ENCODE measurements around the gene SPATS2.

SPATS2 gene

DNA sequence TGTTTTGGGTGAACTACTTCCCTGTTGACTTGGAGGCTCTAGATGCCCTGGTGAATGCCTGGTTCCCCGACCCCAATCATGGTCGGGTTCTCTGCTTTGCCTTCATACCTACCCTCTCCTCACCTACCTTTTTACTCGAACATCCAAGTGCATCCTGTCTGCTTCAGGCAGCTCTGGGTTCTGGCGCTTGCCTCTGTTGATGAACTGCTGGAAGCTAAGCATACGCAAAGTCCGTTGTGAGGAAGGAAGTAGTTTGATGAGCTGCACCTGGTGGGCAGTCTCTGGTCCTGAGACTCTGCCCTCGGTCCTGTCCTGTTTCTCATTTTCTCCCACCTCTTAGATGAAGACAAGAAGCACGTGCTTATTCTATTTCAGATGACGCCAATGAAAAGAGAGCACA is 185.2 kb downstream of the SPATS2 start:
- Histone ChIP-seq H3K9me3 (ENCODE audit: insufficient read depth, low read length) (no peaks in the 10 kb centered on the region), H3K4me1 (ENCODE audit: insufficient read depth, insufficient read length) (peaks cover 4% of the 10 kb centered on the region), H3K27me3 (ENCODE audit: insufficient read depth, insufficient read length) (no peaks in the 10 kb centered on the region), H3K4me3 (ENCODE audit: insufficient read length, low read depth) (no peak overlapping the region), H3K9ac (ENCODE audit: insufficient read length, low read depth) (no peak overlapping the region), H3K36me3 (ENCODE audit: insufficient read depth, insufficient read length, low read length) (peaks cover 21% of the 10 kb centered on the region)
- TF ChIP-seq SUZ12 (IDR thresholded peaks at IDR 0.05; ENCODE audit: extremely low read depth, insufficient read depth, insufficient read length) = no peak
- no peak for TF ChIP-seq ZNF274 (IDR thresholded peaks at IDR 0.05; ENCODE audit: low read depth, low read length)
- no peak for TF ChIP-seq YY1 (IDR thresholded peaks at IDR 0.05; ENCODE audit: insufficient read depth, insufficient read length)
- DNase-seq (ENCODE audit: low read depth, low spot score) = no peak

DNA sequence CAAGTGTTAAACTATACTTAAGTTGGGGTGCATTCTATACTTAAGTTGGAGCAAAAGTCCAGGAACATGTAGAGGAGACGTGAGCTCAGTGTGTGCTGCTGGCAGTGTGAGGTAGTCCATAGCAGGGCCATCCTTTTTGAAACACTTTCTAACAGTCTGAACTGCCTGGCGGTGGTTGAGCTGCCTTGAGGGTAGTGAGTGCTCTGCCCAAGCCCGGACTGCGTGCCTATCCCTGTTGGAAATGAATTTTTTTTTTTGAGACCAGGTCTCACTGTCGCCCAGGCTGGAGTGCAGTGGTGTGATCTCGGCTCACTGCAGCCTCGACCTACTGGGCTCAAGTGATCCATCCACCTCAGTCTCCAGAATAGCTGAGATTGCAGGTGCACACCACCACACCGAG is 185.6 kb downstream of the SPATS2 start:
- peaks cover 4% of the 10 kb centered on the region for H3K4me1 ChIP-seq (ENCODE audit: insufficient read depth, insufficient read length)
- TF ChIP-seq YY1 (IDR thresholded peaks at IDR 0.05; ENCODE audit: insufficient read depth, insufficient read length) (no peak), SUZ12 (IDR thresholded peaks at IDR 0.05; ENCODE audit: extremely low read depth, insufficient read depth, insufficient read length) (no peak), ZNF274 (IDR thresholded peaks at IDR 0.05; ENCODE audit: low read depth, low read length) (no peak)
- H3K9ac ChIP-seq (ENCODE audit: insufficient read length, low read depth) = no peak overlapping the region
- peaks cover 26% of the 10 kb centered on the region for H3K36me3 ChIP-seq (ENCODE audit: insufficient read depth, insufficient read length, low read length)
- no peaks in the 10 kb centered on the region for H3K27me3 ChIP-seq (ENCODE audit: insufficient read depth, insufficient read length)
- H3K4me3 ChIP-seq (ENCODE audit: insufficient read length, low read depth) = no peak overlapping the region
- no peak for DNase-seq (ENCODE audit: low read depth, low spot score)
- H3K9me3 ChIP-seq (ENCODE audit: insufficient read depth, low read length) = no peaks in the 10 kb centered on the region

DNA sequence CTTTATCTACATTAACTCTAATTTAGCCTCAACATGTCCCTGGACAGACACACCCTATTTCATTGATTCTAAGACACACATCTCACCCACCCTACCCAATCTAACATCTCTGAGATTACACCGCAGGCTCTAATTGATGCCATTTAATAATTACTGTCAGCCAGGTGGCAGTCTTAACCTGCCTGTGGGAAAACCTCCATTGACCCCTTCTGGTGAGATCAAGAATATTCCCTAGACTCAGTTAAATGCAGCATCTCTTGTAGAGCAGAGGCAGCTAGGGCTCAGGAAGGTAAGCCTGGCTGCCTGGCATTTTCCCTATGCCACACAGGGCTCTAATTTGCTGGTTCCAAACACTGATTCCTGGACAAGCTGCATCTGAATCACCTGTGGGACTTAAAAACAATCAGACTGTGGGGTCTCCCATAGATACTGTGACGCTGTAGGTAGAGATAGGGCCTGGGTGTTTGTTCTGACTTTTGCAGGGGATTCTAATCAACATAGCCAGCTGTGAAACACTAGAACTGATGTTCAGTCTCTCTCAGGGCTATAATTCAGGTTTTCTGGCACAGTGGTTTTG is 186.3 kb downstream of the SPATS2 start:
- H3K9ac ChIP-seq (ENCODE audit: insufficient read length, low read depth) = no peak overlapping the region
- H3K27me3 ChIP-seq (ENCODE audit: insufficient read depth, insufficient read length) = no peaks in the 10 kb centered on the region
- H3K4me3 ChIP-seq (ENCODE audit: insufficient read length, low read depth) = no peak overlapping the region
- TF ChIP-seq SUZ12 (IDR thresholded peaks at IDR 0.05; ENCODE audit: extremely low read depth, insufficient read depth, insufficient read length) = no peak
- TF ChIP-seq ZNF274 (IDR thresholded peaks at IDR 0.05; ENCODE audit: low read depth, low read length) = no peak
- TF ChIP-seq YY1 (IDR thresholded peaks at IDR 0.05; ENCODE audit: insufficient read depth, insufficient read length) = no peak
- peak; percentile 54 for DNase-seq (ENCODE audit: low read depth, low spot score)
- no peaks in the 10 kb centered on the region for H3K9me3 ChIP-seq (ENCODE audit: insufficient read depth, low read length)
- peaks cover 33% of the 10 kb centered on the region for H3K36me3 ChIP-seq (ENCODE audit: insufficient read depth, insufficient read length, low read length)
- peaks cover 4% of the 10 kb centered on the region for H3K4me1 ChIP-seq (ENCODE audit: insufficient read depth, insufficient read length)

DNA sequence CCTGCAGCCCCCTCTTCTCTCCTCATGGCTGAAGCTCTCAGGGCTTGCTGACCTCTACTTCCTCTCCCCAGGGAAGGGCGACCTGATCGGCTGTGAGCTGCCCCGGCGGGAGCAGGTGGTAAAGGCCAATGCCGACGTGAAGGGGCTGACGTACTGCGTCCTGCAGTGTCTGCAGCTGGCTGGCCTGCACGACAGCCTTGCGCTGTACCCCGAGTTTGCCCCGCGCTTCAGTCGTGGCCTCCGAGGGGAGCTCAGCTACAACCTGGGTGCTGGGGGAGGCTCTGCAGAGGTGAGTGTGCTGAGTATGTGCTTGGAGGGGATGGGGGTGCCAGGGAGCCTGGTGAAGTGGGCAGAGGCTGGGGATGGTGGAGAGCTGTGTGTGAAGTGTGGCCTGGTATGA is 187.0 kb downstream of the SPATS2 start:
- H3K4me1 ChIP-seq (ENCODE audit: insufficient read depth, insufficient read length) = peaks cover 2% of the 10 kb centered on the region
- no peak overlapping the region for H3K4me3 ChIP-seq (ENCODE audit: insufficient read length, low read depth)
- TF ChIP-seq SUZ12 (IDR thresholded peaks at IDR 0.05; ENCODE audit: extremely low read depth, insufficient read depth, insufficient read length) (no peak), YY1 (IDR thresholded peaks at IDR 0.05; ENCODE audit: insufficient read depth, insufficient read length) (no peak), ZNF274 (IDR thresholded peaks at IDR 0.05; ENCODE audit: low read depth, low read length) (no peak)
- peaks cover 39% of the 10 kb centered on the region for H3K36me3 ChIP-seq (ENCODE audit: insufficient read depth, insufficient read length, low read length)
- H3K9me3 ChIP-seq (ENCODE audit: insufficient read depth, low read length) = no peaks in the 10 kb centered on the region
- H3K9ac ChIP-seq (ENCODE audit: insufficient read length, low read depth) = peak overlapping the region; percentile 21
- no peak for DNase-seq (ENCODE audit: low read depth, low spot score)
- H3K27me3 ChIP-seq (ENCODE audit: insufficient read depth, insufficient read length) = no peaks in the 10 kb centered on the region

DNA sequence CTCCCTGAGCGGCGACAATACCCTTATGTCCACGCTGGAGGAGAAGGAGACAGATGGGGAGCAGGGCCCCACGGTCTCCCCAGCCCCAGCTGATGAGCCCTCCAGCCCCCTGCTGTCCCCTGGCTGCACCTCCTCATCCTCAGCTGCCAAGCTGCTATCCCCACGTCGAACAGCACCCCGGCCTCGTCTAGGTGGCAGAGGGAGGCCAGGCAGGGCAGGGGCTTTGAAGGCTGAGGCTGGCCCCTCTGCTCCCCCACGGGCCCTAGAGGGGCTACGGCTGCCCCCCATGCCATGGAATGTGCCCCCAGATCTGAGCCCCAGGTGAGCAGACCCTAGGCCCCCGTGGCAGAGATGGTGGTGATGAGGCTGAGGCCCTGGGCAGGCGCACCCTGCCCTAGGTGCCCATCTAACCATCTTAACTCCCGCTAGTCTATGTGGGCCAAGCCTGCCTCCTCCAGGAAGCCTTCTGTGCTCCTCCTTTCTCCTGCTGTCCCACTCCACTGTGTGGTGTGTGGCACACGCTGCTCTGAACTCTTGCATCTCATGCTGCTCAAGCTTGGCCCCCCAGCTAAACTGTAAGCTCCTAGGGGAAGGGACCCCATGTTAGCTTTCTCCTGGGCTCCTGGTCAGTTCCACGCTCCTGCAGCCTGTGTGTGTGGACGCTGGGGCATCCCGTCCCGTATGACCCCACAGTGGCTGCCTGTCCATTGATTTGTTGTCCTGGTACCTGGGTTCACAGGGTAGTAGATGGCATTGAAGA is 188.5 kb downstream of the SPATS2 start:
- Histone ChIP-seq H3K4me1 (ENCODE audit: insufficient read depth, insufficient read length) (no peaks in the 10 kb centered on the region), H3K27me3 (ENCODE audit: insufficient read depth, insufficient read length) (no peaks in the 10 kb centered on the region), H3K36me3 (ENCODE audit: insufficient read depth, insufficient read length, low read length) (peaks cover 55% of the 10 kb centered on the region), H3K9ac (ENCODE audit: insufficient read length, low read depth) (no peak overlapping the region), H3K4me3 (ENCODE audit: insufficient read length, low read depth) (no peak overlapping the region), H3K9me3 (ENCODE audit: insufficient read depth, low read length) (no peaks in the 10 kb centered on the region)
- DNase-seq (ENCODE audit: low read depth, low spot score) = no peak
- TF ChIP-seq SUZ12 (IDR thresholded peaks at IDR 0.05; ENCODE audit: extremely low read depth, insufficient read depth, insufficient read length) = no peak
- TF ChIP-seq ZNF274 (IDR thresholded peaks at IDR 0.05; ENCODE audit: low read depth, low read length) = no peak
- TF ChIP-seq YY1 (IDR thresholded peaks at IDR 0.05; ENCODE audit: insufficient read depth, insufficient read length) = no peak

DNA sequence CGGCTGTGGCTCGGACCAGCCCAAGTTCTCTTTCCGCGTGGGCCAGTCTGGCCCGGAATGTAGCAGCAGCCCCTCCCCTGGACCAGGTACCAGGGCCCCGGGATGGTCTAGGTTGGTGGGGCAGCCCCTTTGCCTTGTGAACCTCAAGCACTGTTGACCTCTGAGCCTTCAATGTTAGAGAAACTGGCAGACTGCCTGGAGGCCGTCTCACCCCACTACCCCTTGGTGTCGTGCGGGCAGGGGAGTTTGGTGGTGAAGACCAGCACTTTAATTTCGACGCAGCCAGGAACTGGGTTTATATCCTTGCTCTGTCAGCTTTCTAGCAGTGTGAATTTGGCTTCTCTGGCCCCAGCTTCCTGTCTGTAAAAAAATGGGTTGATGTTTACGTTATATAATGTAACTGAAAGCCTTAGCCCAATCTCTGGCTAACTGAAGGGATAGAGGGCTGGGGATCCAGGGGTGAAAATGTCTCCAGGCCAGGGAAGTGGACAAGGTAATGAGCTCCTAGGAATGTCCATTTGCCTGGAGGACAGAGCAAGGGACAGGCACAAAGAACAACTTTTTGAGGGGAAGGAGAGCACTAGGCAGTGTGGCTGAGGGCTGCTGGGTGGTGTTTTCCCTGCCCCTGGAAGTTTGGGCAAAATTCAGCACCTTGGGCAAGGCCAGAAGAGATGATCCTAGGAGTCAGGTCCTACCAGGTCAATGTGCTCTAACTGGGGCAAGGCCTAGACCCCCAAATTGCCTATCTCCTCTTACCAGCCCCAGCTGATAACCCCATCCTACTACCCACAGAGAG is 189.3 kb downstream of the SPATS2 start:
- no peak for DNase-seq (ENCODE audit: low read depth, low spot score)
- Histone ChIP-seq H3K36me3 (ENCODE audit: insufficient read depth, insufficient read length, low read length) (peaks cover 63% of the 10 kb centered on the region), H3K9me3 (ENCODE audit: insufficient read depth, low read length) (no peaks in the 10 kb centered on the region), H3K4me3 (ENCODE audit: insufficient read length, low read depth) (no peak overlapping the region), H3K27me3 (ENCODE audit: insufficient read depth, insufficient read length) (no peaks in the 10 kb centered on the region), H3K9ac (ENCODE audit: insufficient read length, low read depth) (no peak overlapping the region), H3K4me1 (ENCODE audit: insufficient read depth, insufficient read length) (no peaks in the 10 kb centered on the region)
- TF ChIP-seq SUZ12 (IDR thresholded peaks at IDR 0.05; ENCODE audit: extremely low read depth, insufficient read depth, insufficient read length) (no peak), ZNF274 (IDR thresholded peaks at IDR 0.05; ENCODE audit: low read depth, low read length) (no peak), YY1 (IDR thresholded peaks at IDR 0.05; ENCODE audit: insufficient read depth, insufficient read length) (no peak)
